ENCODE data around the gene DNAJC13. TPM values are rescaled to one million over a fixed set of nuclear protein-coding genes. Genes with fewer than 3 reads are reported as not detected.
A peak's percentile ranks its signal among the peaks of the same experiment; 100 is the strongest.
"Not testable (repeated sequence)": the region's sequence is repeated elsewhere in the genome, so short reads cannot be mapped to it uniquely, and the experiment has no call there.

The DNAJC13 gene
- 10 to 100 TPM; 21.9 to 35.2 (median 26.5) TPM for total RNA-seq

- ATAC-seq (peak; percentile 99), DNase-seq (peak; percentile 82 to 87)
- Histone ChIP-seq H3K27me3 (no peaks in the 10 kb centered on the region), H3K4me3 (peak within 1 kb of the TSS; percentile 94 to 100 (median 98)), H3K27ac (peak within 1 kb of the TSS; percentile 88 to 95 (median 92)), H3K4me1 (peaks cover 16 to 21% of the 10 kb centered on the region in 2 donors), H3K9me3 (no peaks in the 10 kb centered on the region), H3K36me3 (peaks cover 0 to 4% of the 10 kb centered on the region in 2 donors)
- intact Hi-C loops (cut with DNase I; ENCODE audit: low total_unique reads) (loop anchor here (1.0 to 5.0 kb wide), 3 partner anchors 242 to 1670 kb away; partner anchors contain the start of genes ACAD11, CDV3 and PIK3R4), in situ Hi-C loops (cut with MboI; ENCODE audit: low sequenced_read_pairs in 4 of 4) (no loop called here)
- TF ChIP-seq CTCF (IDR thresholded peaks at IDR 0.05 in 4 of 5, conservative IDR thresholded peaks at IDR 0.05 in 1 of 5) (no peak), POLR2A (IDR thresholded peaks at IDR 0.05) (peak; percentile 53 to 61)
Observed at GRCh38 chr3:132416807-132417694, at the start of gene DNAJC13. Gene DNAJC13, plus strand, starts transcription at chr3:132417502. Its CDS starts 17,049 bp downstream, at chr3:132434551.

- no peak for TF ChIP-seq CTCF (IDR thresholded peaks at IDR 0.05 in 4 of 5, conservative IDR thresholded peaks at IDR 0.05 in 1 of 5)
- TF ChIP-seq POLR2A (IDR thresholded peaks at IDR 0.05) = no peak
- Histone ChIP-seq H3K9me3 (no peaks in the 10 kb centered on the region), H3K4me1 (no peaks in the 10 kb centered on the region), H3K36me3 (no peaks in the 10 kb centered on the region), H3K27me3 (no peaks in the 10 kb centered on the region), H3K27ac (no peak overlapping the region), H3K4me3 (no peak overlapping the region)
- DNase-seq (no peak), ATAC-seq (no peak)
- in situ Hi-C loops (cut with MboI; ENCODE audit: low sequenced_read_pairs in 4 of 4) = no loop called here
- intact Hi-C loops (cut with DNase I; ENCODE audit: low total_unique reads) = no loop called here
Observed at GRCh38 chr3:132368515-132368914, 48.8 kb upstream of the DNAJC13 start.

GRCh38 chr3:132368962-132369361 is 48.3 kb upstream of the DNAJC13 start:
- Histone ChIP-seq H3K27ac (no peak overlapping the region), H3K9me3 (no peaks in the 10 kb centered on the region), H3K4me3 (no peak overlapping the region), H3K36me3 (no peaks in the 10 kb centered on the region), H3K27me3 (no peaks in the 10 kb centered on the region), H3K4me1 (no peaks in the 10 kb centered on the region)
- DNase-seq (no peak), ATAC-seq (no peak)
- TF ChIP-seq POLR2A (IDR thresholded peaks at IDR 0.05) (no peak), CTCF (IDR thresholded peaks at IDR 0.05 in 4 of 5, conservative IDR thresholded peaks at IDR 0.05 in 1 of 5) (no peak)
- intact Hi-C loops (cut with DNase I; ENCODE audit: low total_unique reads) = no loop called here
- in situ Hi-C loops (cut with MboI; ENCODE audit: low sequenced_read_pairs in 4 of 4) = no loop called here

- H3K36me3 ChIP-seq; H3K27me3 ChIP-seq; H3K27ac ChIP-seq; DNase-seq; H3K9me3 ChIP-seq; intact Hi-C loops (cut with DNase I; ENCODE audit: low total_unique reads); H3K4me1 ChIP-seq; H3K4me3 ChIP-seq; in situ Hi-C loops (cut with MboI; ENCODE audit: low sequenced_read_pairs in 4 of 4); ATAC-seq: not testable (repeated sequence)
Observed at GRCh38 chr3:132376945-132377354, 40.4 kb upstream of the DNAJC13 start.

- in situ Hi-C loops (cut with MboI; ENCODE audit: low sequenced_read_pairs in 4 of 4) = no loop called here
- H3K27ac ChIP-seq = no peak overlapping the region
- no peak for ATAC-seq
- no peaks in the 10 kb centered on the region for H3K4me1 ChIP-seq
- no peak for DNase-seq
- no peaks in the 10 kb centered on the region for H3K9me3 ChIP-seq
- H3K4me3 ChIP-seq = no peak overlapping the region
- intact Hi-C loops (cut with DNase I; ENCODE audit: low total_unique reads) = no loop called here
- H3K27me3 ChIP-seq = peaks cover 0 to 4% (median 0%) of the 10 kb centered on the region in 3 donors
- TF ChIP-seq POLR2A (IDR thresholded peaks at IDR 0.05) = no peak
- TF ChIP-seq CTCF (IDR thresholded peaks at IDR 0.05 in 4 of 5, conservative IDR thresholded peaks at IDR 0.05 in 1 of 5) = no peak
- H3K36me3 ChIP-seq = no peaks in the 10 kb centered on the region
Observed at GRCh38 chr3:132378048-132378762, 39.1 kb upstream of the DNAJC13 start.

All from gastrocnemius medialis (tissue), 4 donors.